Adrenal gland (tissue), 12 donors: ENCODE results near the gene PCSK6. TPM values are rescaled to one million over a fixed set of nuclear protein-coding genes. Genes with fewer than 3 reads are reported as not detected.
A peak's percentile ranks its signal among the peaks of the same experiment; 100 is the strongest.

Experiments
- DNase-seq, 7 donors: peaks; one replicate each; pipeline ENCODE4 v3.0.0-alpha.2; 2019 to 2020
- H3K27ac ChIP-seq, 5 donors: fragments of 200-600 bp; sonication (generic) in 4 of 5; 1 replicate in 3 of 5; 2 replicates in 2 of 5; pipeline versions ENCODE4 v1.5.1 to v1.8.0; 2016 to 2020; ENCODE audit warnings: mild to moderate bottlenecking in 1 of 5
- H3K27me3 ChIP-seq: fragments of 200-600 bp; 2 replicates; pipeline ENCODE4 v1.8.0; 2021
- H3K36me3 ChIP-seq, 2 donors: fragments of 200-600 bp; replicated peaks in 1 of 2; 1 replicate in 1 of 2; 2 replicates in 1 of 2; pipeline versions ENCODE4 v1.5.1 to v1.8.0; 2018 to 2022
- H3K4me1 ChIP-seq, 2 donors: fragments of 200-600 bp; replicated peaks in 1 of 2; 1 replicate in 1 of 2; 2 replicates in 1 of 2; pipeline versions ENCODE4 v1.5.1 to v1.8.0; 2018 to 2021
- H3K4me3 ChIP-seq, 4 donors: fragments of 200-600 bp; sonication (generic) in 3 of 4; one replicate each; pipeline ENCODE4 v1.5.1; 2016 to 2018
- H3K9me3 ChIP-seq, 3 donors: fragments of 200-600 bp; sonication (generic) in 1 of 3; replicated peaks in 1 of 3; 1 replicate in 2 of 3; 2 replicates in 1 of 3; pipeline versions ENCODE4 v1.5.1 to v1.8.0; 2016 to 2021
- CTCF ChIP-seq, 6 experiments: fragments of 450-650 bp in 4 of 6; fragments of 200-600 bp in 2 of 6; sonication (generic) in 1 of 6; IDR thresholded peaks; 1 replicate in 5 of 6; 2 replicates in 1 of 6; pipeline versions ENCODE4 v1.5.1 to v1.8.0; 2016 to 2021; ENCODE audit warnings: antibody characterized with exemption in 6 of 6, mild to moderate bottlenecking in 2 of 6, moderate library complexity in 1 of 6
- POLR2A ChIP-seq, 2 donors: fragments of 450-650 bp; IDR thresholded peaks; one replicate each; pipeline ENCODE4 v1.6.1; 2017; ENCODE audit warnings: antibody characterized with exemption in 2 of 2, mild to moderate bottlenecking in 2 of 2, moderate library complexity in 1 of 2
- WGBS, 4 donors: extraction: QIAGEN DNeasy Blood & Tissue Kit in 2 of 4; methylation state at CpG; one replicate each; pipeline versions ENCODE4 v1.1.5 to v1.1.7; 2013 to 2017; 5-methylcytosine and 5-hydroxymethylcytosine counted together
- intact Hi-C, 2 donors: fragments of 100-400 bp; cut with DNase I; formaldehyde crosslinking; loops; one replicate each; pipeline versions ENCODE4 v1.14.1 to v1.15.0; 2022 to 2023
- polyA plus RNA-seq, 3 donors: library from polyadenylated mRNA; stranded (reverse); fragments of 200-250 nt in 2 of 3; fragments of 350-450 nt in 1 of 3; fragmentation: Illumina TruSeq in 1 of 3; extraction: RNeasy Lipid Tissue Mini Kit (QIAGEN cat#74804) in 1 of 3; gene quantifications; one replicate each; pipeline ENCODE4 v1.2.3, GENCODE V29; 2013 to 2014
- total RNA-seq, 9 donors: library from RNA; depleted of rRNA in 4 of 9; stranded (reverse); fragments of >200 nt in 4 of 9; fragments of 120-200 nt in 1 of 9; fragmentation: NEBNext Ultra II Directional in 1 of 9; extraction: Animal tissue kit (Norgen Biotek cat#: 25700) in 1 of 9; gene quantifications; one replicate each; pipeline versions ENCODE4 v1.1.0 to v1.2.4, GENCODE V29; 2013 to 2023
- donor health status: healthy with polysubstance abuse.
- donor health status: Bipolar disorder and iron deficiency.
- donor health status: DM: yes; HTN: yes; CAD: no.
- donor health status: DM: no; HTN: no; CAD: no.
- donor health status: DM: no; HTN: no; CAD: no.
- donor health status: DM: yes; HTN: yes; CAD: no.

Gene PCSK6
- total and polyA plus RNA-seq, 12 donors = 0.88 to 53.0 (median 5.6) TPM

- TF ChIP-seq POLR2A (IDR thresholded peaks at IDR 0.05) = no peak
- TF ChIP-seq CTCF (IDR thresholded peaks at IDR 0.05) = no peak
- Histone ChIP-seq H3K4me3 (no peak overlapping the region), H3K27ac (no peak overlapping the region), H3K36me3 (peaks cover 0 to 59% of the 10 kb centered on the region in 2 donors), H3K27me3 (no peaks in the 10 kb centered on the region), H3K4me1 (peaks cover 9 to 13% of the 10 kb centered on the region in 2 donors), H3K9me3 (no peaks in the 10 kb centered on the region)
- intact Hi-C loops = no loop called here
- DNase-seq = peak in 1 of 7 donors; percentile 82
- WGBS, 4 donors = 85 to 88% (median 86%) methylated on average over 9 of the region's 9 CpGs
Observed at GRCh38 chr15:101272584-101272983, 216.9 kb downstream of the PCSK6 start.

GRCh38 chr15:101269479-101270223 is 219.9 kb downstream of the PCSK6 start:
- H3K9me3 ChIP-seq = no peaks in the 10 kb centered on the region
- peak in 1 of 7 donors; percentile 46 for DNase-seq
- 89 to 93% (median 91%) methylated on average over 16 of the region's 16 CpGs for WGBS, 4 donors

GRCh38 chr15:101267320-101268104 is 222.0 kb downstream of the PCSK6 start:
- intact Hi-C loops = loop anchor here in 1 of 2 donors (10.0 kb wide), 1 partner anchor 153 kb away; no protein-coding TSS in a partner anchor
- Histone ChIP-seq H3K9me3 (no peaks in the 10 kb centered on the region), H3K27me3 (no peaks in the 10 kb centered on the region), H3K27ac (peak overlapping the region in 1 of 5 donors; percentile 45), H3K36me3 (peaks cover 0 to 32% of the 10 kb centered on the region in 2 donors), H3K4me3 (no peak overlapping the region), H3K4me1 (no peaks in the 10 kb centered on the region)
- TF ChIP-seq POLR2A (IDR thresholded peaks at IDR 0.05) (no peak), CTCF (IDR thresholded peaks at IDR 0.05) (no peak)
- 51 to 65% (median 59%) methylated on average over 11 to 18 of the region's 18 CpGs for WGBS, 4 donors
- peak in 1 of 7 donors; percentile 24 for DNase-seq

More at GRCh38 chr15:101269479-101270223, 219.9 kb downstream of the PCSK6 start:
- Histone ChIP-seq H3K4me1 (no peaks in the 10 kb centered on the region), H3K4me3 (no peak overlapping the region), H3K27me3 (no peaks in the 10 kb centered on the region), H3K36me3 (peaks cover 0 to 54% of the 10 kb centered on the region in 2 donors), H3K27ac (no peak overlapping the region)
- intact Hi-C loops = loop anchor here in 1 of 2 donors (10.0 kb wide), 1 partner anchor 155 kb away; no protein-coding TSS in a partner anchor
- TF ChIP-seq CTCF (IDR thresholded peaks at IDR 0.05) = peak in 3 of 6 experiments; percentile 10 to 20 (median 18)
- TF ChIP-seq POLR2A (IDR thresholded peaks at IDR 0.05) = no peak

- H3K4me1 ChIP-seq = no peaks in the 10 kb centered on the region
- 61 to 69% (median 68%) methylated on average over 9 of the region's 9 CpGs for WGBS, 4 donors
- peak overlapping the region in 1 of 5 donors; percentile 45 for H3K27ac ChIP-seq
- no peak for TF ChIP-seq CTCF (IDR thresholded peaks at IDR 0.05)
- TF ChIP-seq POLR2A (IDR thresholded peaks at IDR 0.05) = no peak
- H3K4me3 ChIP-seq = no peak overlapping the region
- no peaks in the 10 kb centered on the region for H3K27me3 ChIP-seq
- peak in 1 of 7 donors; percentile 23 for DNase-seq
- H3K9me3 ChIP-seq = no peaks in the 10 kb centered on the region
- intact Hi-C loops = loop anchor here in 1 of 2 donors (10.0 kb wide), 1 partner anchor 152 kb away; no protein-coding TSS in a partner anchor
- peaks cover 0 to 25% of the 10 kb centered on the region in 2 donors for H3K36me3 ChIP-seq
Observed at GRCh38 chr15:101266787-101267186, 222.7 kb downstream of the PCSK6 start.
